DND-41 (cell line): ENCODE data around the gene NDUFB4.
"Not testable (repeated sequence)": the region's sequence is repeated elsewhere in the genome, so short reads cannot be mapped to it uniquely, and the experiment has no call there.

ENCODE experiments used
- ATAC-seq: fragments of 200-7000 bp; cut with Tn5 transposase; 3 replicates; pipeline ENCODE4 v1.9.1; 2021; ENCODE audit warnings: low read depth; ENCODE audit not compliant: insufficient read depth
- DNase-seq: peaks from one replicate; pipeline ENCODE4 v3.0.0-alpha.2; 2020
- H2AFZ ChIP-seq: 2 replicates; pipeline ENCODE4 v1.6.0; 2012; ENCODE audit warnings: low read depth, low read length
- H3K27ac ChIP-seq: 2 replicates; pipeline ENCODE4 v1.5.1; 2012; ENCODE audit warnings: low read length, inconsistent platforms
- H3K27me3 ChIP-seq: fragments of 200-600 bp; sonication (generic); 2 replicates; pipeline ENCODE4 v1.6.0; 2012; ENCODE audit warnings: low read length, mild to moderate bottlenecking, inconsistent platforms; ENCODE audit not compliant: insufficient read depth, poor library complexity
- H3K36me3 ChIP-seq: 2 replicates; pipeline ENCODE4 v1.5.1; 2012; ENCODE audit warnings: low read length, inconsistent platforms; ENCODE audit not compliant: insufficient read depth
- H3K4me1 ChIP-seq: 2 replicates; pipeline ENCODE4 v1.5.1; 2012; ENCODE audit warnings: mild to moderate bottlenecking, low read length; ENCODE audit not compliant: insufficient read depth
- H3K4me2 ChIP-seq: 2 replicates; pipeline ENCODE4 v1.6.0; 2012; ENCODE audit warnings: mild to moderate bottlenecking, moderate library complexity, low read length, inconsistent platforms; ENCODE audit not compliant: insufficient read depth
- H3K4me3 ChIP-seq, 2 experiments: fragments of 200-600 bp in 1 of 2; shearing (Covaris generic) in 1 of 2; 2 replicates each; pipeline ENCODE4 v1.5.1; 2012 to 2016; ENCODE audit warnings: inconsistent platforms in 2 of 2, low read length in 2 of 2, mild to moderate bottlenecking in 2 of 2, low read depth in 1 of 2, moderate library complexity in 1 of 2
- H3K79me2 ChIP-seq: 2 replicates; pipeline ENCODE4 v1.6.0; 2012; ENCODE audit warnings: low read length, inconsistent platforms; ENCODE audit not compliant: insufficient read depth
- H3K9ac ChIP-seq: 2 replicates; pipeline ENCODE4 v1.6.0; 2012; ENCODE audit warnings: low read depth, mild to moderate bottlenecking, inconsistent platforms, low read length, moderate library complexity
- H3K9me3 ChIP-seq: 2 replicates; pipeline ENCODE4 v1.5.1; 2012; ENCODE audit warnings: low read length, moderate library complexity, mild to moderate bottlenecking, inconsistent platforms; ENCODE audit not compliant: insufficient read depth, severe bottlenecking
- H4K20me1 ChIP-seq: 2 replicates; pipeline ENCODE4 v1.6.0; 2012; ENCODE audit warnings: low read length; ENCODE audit not compliant: insufficient read depth
- EZH2 ChIP-seq: IDR thresholded peaks from 3 replicates; pipeline ENCODE4 v1.6.1; 2012; ENCODE audit warnings: borderline replicate concordance, low read depth, mild to moderate bottlenecking, moderate library complexity, low read length, inconsistent platforms; ENCODE audit not compliant: severe bottlenecking
- TF ChIP-seq, protein P1 (sequence below): IDR thresholded peaks from 2 replicates; pipeline ENCODE4 v1.5.1; 2012; ENCODE audit warnings: borderline replicate concordance, low read length, moderate library complexity, mild to moderate bottlenecking; ENCODE audit not compliant: poor library complexity, severe bottlenecking; ENCODE audit errors: extremely low read depth

NDUFB4 gene

DNA sequence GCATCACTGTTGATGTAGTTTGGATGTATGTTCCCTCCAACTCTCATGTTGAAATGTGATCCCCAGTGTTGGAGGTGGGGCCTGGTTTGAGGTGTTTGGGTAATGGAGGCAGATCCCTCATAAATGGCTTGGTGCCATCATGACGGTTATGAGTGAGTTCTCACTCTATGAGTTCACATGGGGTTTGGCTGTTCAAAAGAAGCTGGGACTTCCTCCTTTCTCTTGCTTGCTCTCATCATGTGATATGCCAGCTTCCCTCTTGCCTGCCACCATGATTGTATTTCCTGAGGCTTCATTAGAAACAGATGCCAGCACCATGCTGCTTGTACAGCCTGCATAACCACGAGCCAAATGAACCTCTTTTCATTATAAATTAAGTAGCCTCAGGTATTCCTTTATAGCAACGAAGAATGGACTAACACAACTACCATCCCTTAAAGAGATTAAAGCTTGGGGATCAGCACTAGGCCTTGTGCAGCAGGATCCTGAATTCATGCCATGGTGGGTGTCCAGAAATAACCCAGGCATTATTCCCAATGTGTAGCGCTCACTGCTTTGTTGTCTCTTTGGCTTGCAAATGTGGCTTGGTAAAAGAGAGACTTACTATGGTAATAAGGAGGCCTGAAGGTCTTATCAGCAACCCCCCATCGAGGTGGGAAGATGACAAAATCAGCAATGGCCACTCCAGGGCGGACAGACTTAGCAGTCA lies 41.9 kb downstream of the NDUFB4 start:
- Histone ChIP-seq H2AFZ (no peak overlapping the region), H4K20me1 (no peaks in the 10 kb centered on the region), H3K4me3 (no peak overlapping the region), H3K27me3 (no peaks in the 10 kb centered on the region), H3K79me2 (no peaks in the 10 kb centered on the region), H3K36me3 (no peaks in the 10 kb centered on the region), H3K9ac (no peak overlapping the region), H3K4me1 (no peaks in the 10 kb centered on the region), H3K27ac (no peak overlapping the region), H3K4me2 (no peak overlapping the region), H3K9me3 (no peaks in the 10 kb centered on the region)
- TF ChIP-seq EZH2: no peak
- TF ChIP-seq, protein P1, sequence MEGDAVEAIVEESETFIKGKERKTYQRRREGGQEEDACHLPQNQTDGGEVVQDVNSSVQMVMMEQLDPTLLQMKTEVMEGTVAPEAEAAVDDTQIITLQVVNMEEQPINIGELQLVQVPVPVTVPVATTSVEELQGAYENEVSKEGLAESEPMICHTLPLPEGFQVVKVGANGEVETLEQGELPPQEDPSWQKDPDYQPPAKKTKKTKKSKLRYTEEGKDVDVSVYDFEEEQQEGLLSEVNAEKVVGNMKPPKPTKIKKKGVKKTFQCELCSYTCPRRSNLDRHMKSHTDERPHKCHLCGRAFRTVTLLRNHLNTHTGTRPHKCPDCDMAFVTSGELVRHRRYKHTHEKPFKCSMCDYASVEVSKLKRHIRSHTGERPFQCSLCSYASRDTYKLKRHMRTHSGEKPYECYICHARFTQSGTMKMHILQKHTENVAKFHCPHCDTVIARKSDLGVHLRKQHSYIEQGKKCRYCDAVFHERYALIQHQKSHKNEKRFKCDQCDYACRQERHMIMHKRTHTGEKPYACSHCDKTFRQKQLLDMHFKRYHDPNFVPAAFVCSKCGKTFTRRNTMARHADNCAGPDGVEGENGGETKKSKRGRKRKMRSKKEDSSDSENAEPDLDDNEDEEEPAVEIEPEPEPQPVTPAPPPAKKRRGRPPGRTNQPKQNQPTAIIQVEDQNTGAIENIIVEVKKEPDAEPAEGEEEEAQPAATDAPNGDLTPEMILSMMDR: no peak
- DNase-seq (no peak), ATAC-seq (no peak)

DNA sequence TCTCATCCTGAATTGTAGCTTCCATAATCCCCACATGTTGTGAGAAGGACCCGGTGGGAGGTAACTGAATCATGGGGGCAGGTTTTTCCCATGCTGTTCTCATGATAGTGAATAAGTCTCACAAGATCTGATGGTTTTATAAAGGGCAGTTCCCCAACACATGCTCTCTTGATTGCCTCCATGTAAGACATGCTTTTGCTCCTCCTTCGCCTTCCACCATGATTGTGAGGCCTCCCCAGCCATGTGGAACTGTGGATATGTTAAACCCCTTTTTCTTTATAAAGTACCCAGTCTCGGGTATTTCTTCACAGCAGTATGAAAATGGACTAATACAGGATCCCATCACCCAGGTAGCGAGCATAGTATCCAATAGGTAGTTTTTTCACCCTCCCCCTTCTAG lies 42.7 kb downstream of the NDUFB4 start:
- not testable (repeated sequence) for H2AFZ ChIP-seq, H4K20me1 ChIP-seq, H3K4me2 ChIP-seq, H3K4me1 ChIP-seq, H3K27me3 ChIP-seq, H3K79me2 ChIP-seq, DNase-seq, H3K4me3 ChIP-seq, H3K36me3 ChIP-seq, ATAC-seq, H3K27ac ChIP-seq, H3K9ac ChIP-seq, H3K9me3 ChIP-seq

DNA sequence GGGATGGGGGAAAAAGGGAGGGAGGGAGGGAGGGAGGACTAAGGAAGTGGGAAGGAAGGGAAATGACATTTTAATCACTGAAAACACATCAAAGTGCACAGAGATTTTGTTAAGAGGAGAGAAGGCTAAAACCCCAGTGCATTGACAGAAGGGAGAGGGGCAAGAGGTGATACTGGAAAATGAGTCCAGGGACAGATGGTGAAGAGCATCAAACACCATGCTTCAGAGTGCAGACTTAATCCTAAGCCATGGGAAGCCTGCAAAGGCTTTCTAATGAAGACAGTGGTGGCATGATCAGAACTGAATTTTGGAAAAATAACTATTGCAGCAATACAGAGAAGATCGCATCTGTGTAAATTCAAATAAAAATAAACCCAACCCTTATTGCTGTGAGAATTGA lies 44.1 kb downstream of the NDUFB4 start:
- Histone ChIP-seq H3K4me2 (no peak overlapping the region), H3K79me2 (no peaks in the 10 kb centered on the region), H3K27me3 (no peaks in the 10 kb centered on the region), H3K9ac (no peak overlapping the region), H3K27ac (no peak overlapping the region), H3K4me1 (no peaks in the 10 kb centered on the region), H3K9me3 (no peaks in the 10 kb centered on the region), H3K4me3 (no peak overlapping the region), H2AFZ (no peak overlapping the region), H4K20me1 (no peaks in the 10 kb centered on the region), H3K36me3 (no peaks in the 10 kb centered on the region)
- no peak for ATAC-seq
- no peak for TF ChIP-seq EZH2
- TF ChIP-seq, protein P1: no peak
- no peak for DNase-seq

DNA sequence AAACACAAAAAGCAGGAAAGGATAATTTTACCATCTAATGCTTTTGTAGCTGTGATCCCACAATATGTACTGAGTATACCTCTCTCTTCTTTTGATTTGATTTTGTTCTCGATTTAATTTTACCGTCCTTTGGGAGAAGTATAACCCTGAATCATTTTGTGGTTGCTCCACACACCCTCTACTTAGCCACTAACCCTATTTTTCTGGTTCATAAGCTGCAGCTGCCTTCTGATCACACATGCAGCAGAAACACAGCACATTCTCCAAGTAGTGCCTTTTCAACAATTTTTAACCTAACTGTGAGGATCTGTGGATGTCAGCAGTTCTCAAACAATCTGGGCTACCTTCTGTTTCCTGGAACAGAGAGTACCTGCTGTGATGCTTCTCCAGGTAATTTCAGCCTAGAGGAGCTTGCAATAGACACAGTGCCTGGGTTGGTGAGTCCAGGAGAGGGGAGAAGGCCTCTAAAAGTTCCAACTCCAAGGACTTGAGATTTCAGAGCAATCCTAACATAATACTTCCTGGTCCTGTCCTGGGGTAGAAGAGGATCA lies 45.6 kb downstream of the NDUFB4 start:
- no peaks in the 10 kb centered on the region for H4K20me1 ChIP-seq
- ATAC-seq (no peak), DNase-seq (no peak)
- no peaks in the 10 kb centered on the region for H3K27me3 ChIP-seq
- no peak overlapping the region for H3K27ac ChIP-seq
- no peaks in the 10 kb centered on the region for H3K79me2 ChIP-seq
- no peak overlapping the region for H3K4me3 ChIP-seq
- H3K4me2 ChIP-seq: no peak overlapping the region
- H2AFZ ChIP-seq: no peak overlapping the region
- TF ChIP-seq, protein P1: no peak
- TF ChIP-seq EZH2: no peak
- no peak overlapping the region for H3K9ac ChIP-seq
- H3K4me1 ChIP-seq: no peaks in the 10 kb centered on the region
- no peaks in the 10 kb centered on the region for H3K36me3 ChIP-seq
- no peaks in the 10 kb centered on the region for H3K9me3 ChIP-seq
